CD4-positive, alpha-beta memory T cell (primary cell): ENCODE data around the gene C1orf210. TPM values are rescaled to one million over a fixed set of nuclear protein-coding genes. Genes with fewer than 3 reads are reported as not detected.
A peak's percentile ranks its signal among the peaks of the same experiment; 100 is the strongest.

Experiments
- CTCF ChIA-PET: fragments of 350-600 bp; sonication (Branson Sonifier 250); formaldehyde crosslinking; loops from one replicate; lab custom pipeline; 2021; ENCODE audit warnings: inconsistent platforms; ENCODE audit not compliant: partially characterized antibody; lab: Charles Lee
- POLR2A ChIA-PET: fragments of 350-600 bp; sonication (Branson Sonifier 250); formaldehyde crosslinking; loops from one replicate; lab custom pipeline; 2021; ENCODE audit not compliant: partially characterized antibody; lab: Charles Lee
- DNase-seq, 5 donors: peaks; one replicate each; pipeline versions ENCODE4 v3.0.0 to v3.0.0-alpha.2; 2020 to 2022; ENCODE audit warnings: mixed read lengths in 1 of 5
- H3K27ac ChIP-seq: one replicate; pipeline ENCODE4 v1.7.0; 2013; ENCODE audit warnings: low read depth, low read length
- H3K27me3 ChIP-seq: 2 replicates; pipeline ENCODE4 v1.7.0; 2013; ENCODE audit warnings: mild to moderate bottlenecking, low read length, moderate library complexity; ENCODE audit not compliant: insufficient read depth
- H3K36me3 ChIP-seq: 2 replicates; pipeline ENCODE4 v1.7.0; 2013; ENCODE audit warnings: mild to moderate bottlenecking, low read length, moderate library complexity; ENCODE audit not compliant: insufficient read depth
- H3K4me1 ChIP-seq: 2 replicates; pipeline ENCODE4 v1.7.0; 2013; ENCODE audit warnings: mild to moderate bottlenecking, low read length, moderate library complexity; ENCODE audit not compliant: insufficient read depth
- H3K4me3 ChIP-seq, 2 donors: one replicate each; pipeline ENCODE4 v1.7.0; 2013; ENCODE audit warnings: low read length in 2 of 2, mild to moderate bottlenecking in 1 of 2
- H3K9me3 ChIP-seq, 2 donors: one replicate each; pipeline ENCODE4 v1.7.0; 2013; ENCODE audit warnings: low read length in 2 of 2, control low read depth in 1 of 2; ENCODE audit not compliant: control insufficient read depth in 1 of 2
- H3K27ac Mint-ChIP-seq, 7 donors: one replicate each; pipeline ENCODE4 v1.8.0; 2020 to 2021; ENCODE audit warnings: mixed read lengths in 7 of 7, mild to moderate bottlenecking in 6 of 7, inconsistent platforms in 3 of 7, moderate library complexity in 3 of 7
- H3K27me3 Mint-ChIP-seq, 2 donors: one replicate each; pipeline ENCODE4 v1.8.0; 2020 to 2021; ENCODE audit warnings: mixed read lengths in 2 of 2
- H3K36me3 Mint-ChIP-seq, 2 donors: one replicate each; pipeline ENCODE4 v1.8.0; 2020 to 2021; ENCODE audit warnings: mixed read lengths in 2 of 2, inconsistent platforms in 1 of 2, mild to moderate bottlenecking in 1 of 2
- H3K4me1 Mint-ChIP-seq, 4 donors: one replicate each; pipeline ENCODE4 v1.8.0; 2020 to 2021; ENCODE audit warnings: mixed read lengths in 4 of 4, mild to moderate bottlenecking in 1 of 4
- H3K4me3 Mint-ChIP-seq, 8 donors: one replicate each; pipeline ENCODE4 v1.8.0; 2020 to 2021; ENCODE audit warnings: mixed read lengths in 8 of 8, mild to moderate bottlenecking in 7 of 8, moderate library complexity in 6 of 8, inconsistent platforms in 3 of 8
- H3K9me3 Mint-ChIP-seq, 8 donors: one replicate each; pipeline ENCODE4 v1.8.0; 2020 to 2021; ENCODE audit warnings: mixed read lengths in 8 of 8, mild to moderate bottlenecking in 5 of 8, inconsistent platforms in 3 of 8, moderate library complexity in 1 of 8
- intact Hi-C: fragments of 100-400 bp; cut with micrococcal nuclease; formaldehyde crosslinking; loops from one replicate; pipeline ENCODE4 v1.15.1; 2023
- polyA plus RNA-seq, 2 donors: library from polyadenylated mRNA; unstranded; fragments of 300-500 nt; fragmentation: Illumina TruSeq; gene quantifications; one replicate each; pipeline ENCODE4 v1.2.3, GENCODE V29; 2021
- total RNA-seq, 2 experiments: library from RNA; stranded (reverse); gene quantifications; one replicate each; pipeline ENCODE4 v1.2.3, GENCODE V29; 2021

C1orf210 gene
- total and polyA plus RNA-seq, 4 experiments from 2014 or later, result not detected

- ChIA-PET POLR2A (no interaction called here), CTCF (no interaction called here)
- H3K9me3 ChIP-seq, result no peaks in the 10 kb centered on the region
- no peak overlapping the region for H3K4me3 ChIP-seq
- peaks cover 10% of the 10 kb centered on the region for H3K4me1 ChIP-seq
- Mint-ChIP-seq H3K9me3 (peaks cover 0 to 2% (median 0%) of the 10 kb centered on the region in 8 donors), H3K4me1 (peaks cover 7 to 20% (median 14%) of the 10 kb centered on the region in 4 donors), H3K27ac (no peak overlapping the region), H3K36me3 (no peaks in the 10 kb centered on the region), H3K27me3 (peaks cover 18 to 19% of the 10 kb centered on the region in 2 donors), H3K4me3 (no peak overlapping the region)
- no peaks in the 10 kb centered on the region for H3K27me3 ChIP-seq
- intact Hi-C loops, result no loop called here
- no peak overlapping the region for H3K27ac ChIP-seq
- DNase-seq, result no peak
- H3K36me3 ChIP-seq, result no peaks in the 10 kb centered on the region
Observed at GRCh38 chr1:43275826-43276620, 9.4 kb downstream of the C1orf210 start.

DNA sequence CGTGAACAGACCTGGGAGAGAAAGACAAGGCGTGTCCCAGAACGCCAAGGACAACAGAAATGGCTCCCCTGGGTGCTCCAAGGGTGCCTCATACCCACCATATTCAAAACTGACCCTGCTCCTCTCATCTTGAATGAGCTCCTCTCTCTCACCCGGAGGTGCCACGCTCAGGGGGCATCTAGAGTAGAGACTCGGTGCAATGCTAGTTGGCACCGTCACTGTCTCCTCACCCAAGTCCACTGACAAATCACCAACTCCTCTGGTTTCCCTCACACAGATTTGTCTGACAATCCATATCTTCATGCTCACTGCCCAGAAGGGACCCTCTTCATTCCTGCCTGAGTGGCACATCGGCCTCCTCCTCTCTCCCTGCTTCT lies 10.6 kb downstream of the C1orf210 start:
- peaks cover 20% of the 10 kb centered on the region for H3K4me1 ChIP-seq
- H3K9me3 ChIP-seq, result no peaks in the 10 kb centered on the region
- CTCF ChIA-PET, result no interaction called here
- DNase-seq, result no peak
- Mint-ChIP-seq H3K27ac (peak overlapping the region in 5 of 7 donors; percentile 70 to 90 (median 84)), H3K27me3 (peaks cover 15 to 19% of the 10 kb centered on the region in 2 donors), H3K9me3 (peaks cover 0 to 2% (median 0%) of the 10 kb centered on the region in 8 donors), H3K4me3 (peak overlapping the region in 7 of 8 donors; percentile 25 to 85 (median 78)), H3K4me1 (peaks cover 7 to 28% (median 20%) of the 10 kb centered on the region in 4 donors), H3K36me3 (no peaks in the 10 kb centered on the region)
- no peaks in the 10 kb centered on the region for H3K27me3 ChIP-seq
- no peak overlapping the region for H3K4me3 ChIP-seq
- POLR2A ChIA-PET, result no interaction called here
- no peaks in the 10 kb centered on the region for H3K36me3 ChIP-seq
- intact Hi-C loops, result no loop called here
- no peak overlapping the region for H3K27ac ChIP-seq

DNA sequence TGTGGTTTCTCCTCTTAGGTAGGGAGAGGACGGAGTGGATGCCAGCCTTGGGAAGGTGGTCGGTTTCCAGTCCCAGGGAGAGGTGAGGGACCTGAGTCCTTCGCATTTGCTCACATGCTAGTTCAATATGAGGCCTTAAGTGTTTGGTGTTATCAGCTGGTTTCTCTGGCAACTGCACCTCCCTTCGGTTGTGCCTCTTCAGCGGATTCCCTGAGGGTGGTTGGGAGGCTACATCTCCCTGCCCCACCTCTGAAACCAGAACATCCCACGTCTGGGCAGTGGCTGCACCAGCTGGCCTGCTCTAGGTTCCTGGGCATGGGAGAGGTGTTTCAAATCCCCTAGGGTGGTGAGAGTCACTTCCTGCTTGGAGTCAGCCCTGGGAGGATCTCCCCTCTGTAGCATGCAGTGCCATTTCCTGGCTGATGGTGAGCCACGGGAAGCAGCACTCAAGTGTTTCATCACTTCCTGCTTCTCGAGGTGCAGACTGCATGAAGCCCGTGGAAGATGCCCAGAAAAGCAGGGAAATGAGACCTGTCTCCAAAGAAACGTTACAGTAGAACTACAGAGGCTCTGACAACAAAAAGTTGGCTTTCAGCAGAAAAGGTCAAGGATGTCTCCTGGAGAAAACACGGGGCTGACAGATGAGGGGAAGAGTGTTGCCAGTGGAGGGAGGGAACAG lies 11.1 kb downstream of the C1orf210 start:
- POLR2A ChIA-PET, result no interaction called here
- peak in 4 of 5 donors; percentile 11 to 32 (median 19) for DNase-seq

GRCh38 chr1:43273708-43274107 lies 11.7 kb downstream of the C1orf210 start:
- peaks cover 18 to 22% of the 10 kb centered on the region in 2 donors for H3K27me3 Mint-ChIP-seq
- intact Hi-C loops, result no loop called here
- POLR2A ChIA-PET, result no interaction called here
- no peak overlapping the region for H3K27ac Mint-ChIP-seq
- DNase-seq, result no peak
- Histone ChIP-seq H3K27me3 (no peaks in the 10 kb centered on the region), H3K4me1 (peaks cover 20% of the 10 kb centered on the region), H3K9me3 (no peaks in the 10 kb centered on the region), H3K4me3 (no peak overlapping the region), H3K27ac (no peak overlapping the region), H3K36me3 (no peaks in the 10 kb centered on the region)
- H3K36me3 Mint-ChIP-seq, result no peaks in the 10 kb centered on the region
- H3K4me1 Mint-ChIP-seq, result peaks cover 7 to 29% (median 20%) of the 10 kb centered on the region in 4 donors
- peak overlapping the region in 1 of 8 donors; percentile 32 for H3K4me3 Mint-ChIP-seq
- H3K9me3 Mint-ChIP-seq, result peaks cover 0 to 2% (median 0%) of the 10 kb centered on the region in 8 donors
- CTCF ChIA-PET, result no interaction called here

More for the DNA sequence above, 11.1 kb downstream of the C1orf210 start:
- peaks cover 0 to 2% (median 0%) of the 10 kb centered on the region in 8 donors for H3K9me3 Mint-ChIP-seq
- H3K4me1 Mint-ChIP-seq, result peaks cover 7 to 29% (median 20%) of the 10 kb centered on the region in 4 donors
- H3K9me3 ChIP-seq, result no peaks in the 10 kb centered on the region
- H3K27me3 Mint-ChIP-seq, result peaks cover 17 to 22% of the 10 kb centered on the region in 2 donors
- H3K4me3 ChIP-seq, result no peak overlapping the region
- CTCF ChIA-PET, result no interaction called here
- H3K27ac Mint-ChIP-seq, result peak overlapping the region in 6 of 7 donors; percentile 50 to 90 (median 80)
- H3K27ac ChIP-seq, result no peak overlapping the region
- H3K36me3 ChIP-seq, result no peaks in the 10 kb centered on the region
- intact Hi-C loops, result no loop called here
- no peaks in the 10 kb centered on the region for H3K36me3 Mint-ChIP-seq
- no peaks in the 10 kb centered on the region for H3K27me3 ChIP-seq
- H3K4me3 Mint-ChIP-seq, result peak overlapping the region; percentile 25 to 85 (median 73)
- peaks cover 20% of the 10 kb centered on the region for H3K4me1 ChIP-seq

- no peaks in the 10 kb centered on the region for H3K9me3 ChIP-seq
- no peaks in the 10 kb centered on the region for H3K36me3 ChIP-seq
- intact Hi-C loops, result no loop called here
- peaks cover 7 to 29% (median 20%) of the 10 kb centered on the region in 4 donors for H3K4me1 Mint-ChIP-seq
- no peak for DNase-seq
- H3K27ac ChIP-seq, result no peak overlapping the region
- no peak overlapping the region for H3K27ac Mint-ChIP-seq
- CTCF ChIA-PET, result no interaction called here
- H3K9me3 Mint-ChIP-seq, result peaks cover 0 to 2% (median 0%) of the 10 kb centered on the region in 8 donors
- POLR2A ChIA-PET, result no interaction called here
- no peaks in the 10 kb centered on the region for H3K36me3 Mint-ChIP-seq
- H3K4me1 ChIP-seq, result peaks cover 20% of the 10 kb centered on the region
- H3K27me3 ChIP-seq, result no peaks in the 10 kb centered on the region
- H3K4me3 Mint-ChIP-seq, result no peak overlapping the region
- H3K4me3 ChIP-seq, result no peak overlapping the region
- H3K27me3 Mint-ChIP-seq, result peaks cover 13 to 18% of the 10 kb centered on the region in 2 donors
Observed at GRCh38 chr1:43272576-43273571, 12.5 kb downstream of the C1orf210 start.

DNA sequence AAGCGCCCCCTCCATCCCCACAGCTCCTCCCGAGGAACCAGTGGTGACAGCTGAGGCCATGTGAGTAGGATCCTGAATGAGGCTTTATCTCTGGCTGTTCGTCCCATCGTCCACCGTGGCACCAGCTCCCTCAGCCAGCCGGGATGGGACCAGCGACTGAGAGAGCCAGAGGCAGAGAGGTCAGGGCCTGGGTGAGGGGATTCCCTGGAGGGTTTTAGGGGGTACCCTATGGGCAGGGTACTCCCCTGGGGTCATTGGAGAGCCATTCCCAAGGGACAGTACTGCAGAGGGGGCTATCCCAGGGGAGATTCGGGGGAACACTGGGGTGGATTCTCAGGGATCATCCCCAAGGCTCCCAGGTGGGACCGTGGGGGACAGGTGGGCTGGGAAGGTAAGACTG lies 13.2 kb downstream of the C1orf210 start:
- Histone ChIP-seq H3K4me3 (no peak overlapping the region), H3K27me3 (no peaks in the 10 kb centered on the region), H3K4me1 (peaks cover 20% of the 10 kb centered on the region), H3K27ac (no peak overlapping the region), H3K36me3 (no peaks in the 10 kb centered on the region), H3K9me3 (no peaks in the 10 kb centered on the region)
- H3K27ac Mint-ChIP-seq, result peak overlapping the region in 1 of 7 donors; percentile 42
- H3K9me3 Mint-ChIP-seq, result peaks cover 0 to 2% (median 0%) of the 10 kb centered on the region in 8 donors
- POLR2A ChIA-PET, result no interaction called here
- H3K27me3 Mint-ChIP-seq, result peaks cover 11 to 18% of the 10 kb centered on the region in 2 donors
- H3K4me3 Mint-ChIP-seq, result no peak overlapping the region
- intact Hi-C loops, result no loop called here
- H3K4me1 Mint-ChIP-seq, result peaks cover 7 to 29% (median 20%) of the 10 kb centered on the region in 4 donors
- no peak for DNase-seq
- CTCF ChIA-PET, result no interaction called here
- H3K36me3 Mint-ChIP-seq, result no peaks in the 10 kb centered on the region
